CD14-positive monocyte (primary cell): Measurements from ENCODE around the gene SLC25A42. TPM values are rescaled to one million over a fixed set of nuclear protein-coding genes. Genes with fewer than 3 reads are reported as not detected.

Experiments used
- DNase-seq, 3 donors: peaks; one replicate each; pipeline ENCODE4 v3.0.0-alpha.2; 2011 to 2022
- H2AFZ ChIP-seq: 2 replicates; pipeline ENCODE4 v1.6.0; 2012; ENCODE audit warnings: mild to moderate bottlenecking, low read depth, low read length, inconsistent platforms; ENCODE audit not compliant: insufficient read depth, poor library complexity, severe bottlenecking
- H3K27ac ChIP-seq, 2 donors: 1 replicate in 1 of 2; 2 replicates in 1 of 2; pipeline ENCODE4 v1.5.1; 2012 to 2013; ENCODE audit warnings: low read length in 2 of 2, control low read depth in 1 of 2, inconsistent platforms in 1 of 2, low read depth in 1 of 2, mild to moderate bottlenecking in 1 of 2
- H3K27me3 ChIP-seq, 2 donors: one replicate each; pipeline versions ENCODE4 v1.6.0 to v1.6.1; 2011 to 2013; ENCODE audit warnings: low read length in 2 of 2; ENCODE audit not compliant: control insufficient read depth in 2 of 2, insufficient read depth in 2 of 2
- H3K36me3 ChIP-seq, 2 donors: replicated peaks in 1 of 2; 1 replicate in 1 of 2; 2 replicates in 1 of 2; pipeline versions ENCODE4 v1.5.1 to v1.6.1; 2012 to 2013; ENCODE audit warnings: low read length in 2 of 2, control low read depth in 1 of 2, inconsistent platforms in 1 of 2, mild to moderate bottlenecking in 1 of 2; ENCODE audit not compliant: insufficient read depth in 2 of 2, control insufficient read depth in 1 of 2
- H3K4me1 ChIP-seq, 2 donors: 1 replicate in 1 of 2; 2 replicates in 1 of 2; pipeline versions ENCODE4 v1.5.1 to v1.6.1; 2012 to 2013; ENCODE audit warnings: low read length in 2 of 2, control low read depth in 1 of 2, inconsistent platforms in 1 of 2, mild to moderate bottlenecking in 1 of 2, moderate library complexity in 1 of 2; ENCODE audit not compliant: insufficient read depth in 2 of 2, control insufficient read depth in 1 of 2
- H3K4me2 ChIP-seq: replicated peaks from 2 replicates; pipeline ENCODE3; 2012; ENCODE audit warnings: low read length, moderate library complexity, mild to moderate bottlenecking; ENCODE audit not compliant: poor library complexity, severe bottlenecking; ENCODE audit errors: extremely low read depth
- H3K4me3 ChIP-seq, 3 experiments: fragments of 200-600 bp in 1 of 3; sonication (generic) in 1 of 3; replicated peaks in 1 of 3; 1 replicate in 2 of 3; 2 replicates in 1 of 3; pipeline ENCODE4 v1.5.1; 2011 to 2013; ENCODE audit warnings: low read length in 3 of 3, mild to moderate bottlenecking in 3 of 3, control low read depth in 2 of 3, low read depth in 2 of 3, inconsistent platforms in 1 of 3, moderate library complexity in 1 of 3
- H3K79me2 ChIP-seq: 2 replicates; pipeline ENCODE4 v1.6.0; 2012; ENCODE audit warnings: mild to moderate bottlenecking, control low read depth, inconsistent platforms, low read length, moderate library complexity; ENCODE audit not compliant: insufficient read depth
- H3K9ac ChIP-seq: 2 replicates; pipeline ENCODE4 v1.6.0; 2017; ENCODE audit warnings: low read length, mild to moderate bottlenecking; ENCODE audit not compliant: insufficient read depth, poor library complexity, severe bottlenecking
- H3K9me3 ChIP-seq, 2 donors: replicated peaks in 1 of 2; 1 replicate in 1 of 2; 2 replicates in 1 of 2; pipeline versions ENCODE4 v1.5.1 to v1.6.1; 2012 to 2013; ENCODE audit warnings: low read length in 2 of 2, control low read depth in 1 of 2; ENCODE audit not compliant: control insufficient read depth in 1 of 2, insufficient read depth in 1 of 2
- H4K20me1 ChIP-seq: 2 replicates; pipeline ENCODE4 v1.6.0; 2012; ENCODE audit warnings: mild to moderate bottlenecking, low read length, control low read depth, moderate library complexity; ENCODE audit not compliant: insufficient read depth
- H3K27ac Mint-ChIP-seq, 7 donors: one replicate each; pipeline ENCODE4 v1.8.0; 2020; ENCODE audit warnings: mild to moderate bottlenecking in 7 of 7, mixed read lengths in 7 of 7, moderate library complexity in 6 of 7, inconsistent platforms in 2 of 7
- H3K27me3 Mint-ChIP-seq, 3 donors: one replicate each; pipeline ENCODE4 v1.8.0; 2021 to 2022; ENCODE audit warnings: low read depth in 3 of 3, mild to moderate bottlenecking in 3 of 3, mixed read lengths in 3 of 3, moderate library complexity in 3 of 3, inconsistent platforms in 1 of 3
- H3K36me3 Mint-ChIP-seq, 2 donors: one replicate each; pipeline ENCODE4 v1.8.0; 2020; ENCODE audit warnings: mixed read lengths in 2 of 2, inconsistent platforms in 1 of 2, mild to moderate bottlenecking in 1 of 2
- H3K4me1 Mint-ChIP-seq: one replicate; pipeline ENCODE4 v1.8.0; 2020; ENCODE audit warnings: mild to moderate bottlenecking, mixed read lengths
- H3K4me3 Mint-ChIP-seq, 2 donors: one replicate each; pipeline ENCODE4 v1.8.0; 2020; ENCODE audit warnings: mild to moderate bottlenecking in 2 of 2, mixed read lengths in 2 of 2, moderate library complexity in 1 of 2
- H3K9me3 Mint-ChIP-seq, 7 donors: one replicate each; pipeline ENCODE4 v1.8.0; 2020 to 2022; ENCODE audit warnings: mixed read lengths in 7 of 7, mild to moderate bottlenecking in 6 of 7, moderate library complexity in 6 of 7, inconsistent platforms in 2 of 7
- WGBS: methylation state at CpG from one replicate; pipeline ENCODE4 v1.1.5; 2013; ENCODE audit warnings: missing lambda C conversion rate; ENCODE audit not compliant: insufficient coverage; 5-methylcytosine and 5-hydroxymethylcytosine counted together
- intact Hi-C, 2 donors: fragments of 100-400 bp; cut with micrococcal nuclease; formaldehyde crosslinking; loops; one replicate each; pipeline versions ENCODE4 v1.15.0 to v1.15.1; 2023
- polyA plus RNA-seq, 3 donors: library from polyadenylated mRNA; depleted of rRNA in 1 of 3; unstranded in 2 of 3; stranded (reverse) in 1 of 3; fragments of 300-500 nt in 2 of 3; fragments of >200 nt in 1 of 3; fragmentation: Illumina TruSeq in 2 of 3; gene quantifications; 1 replicate in 2 of 3; 2 replicates in 1 of 3; pipeline ENCODE4 v1.2.3, GENCODE V29; 2012 to 2021
- TF ChIP-seq, protein P1 (sequence below): fragments of 200-600 bp; IDR thresholded peaks from one replicate; pipeline ENCODE4 v1.8.0; 2022; ENCODE audit warnings: antibody characterized with exemption, mild to moderate bottlenecking

Gene SLC25A42
- polyA plus RNA-seq, 3 donors: 0.68 to 3.1 (median 1.1) TPM

DNA sequence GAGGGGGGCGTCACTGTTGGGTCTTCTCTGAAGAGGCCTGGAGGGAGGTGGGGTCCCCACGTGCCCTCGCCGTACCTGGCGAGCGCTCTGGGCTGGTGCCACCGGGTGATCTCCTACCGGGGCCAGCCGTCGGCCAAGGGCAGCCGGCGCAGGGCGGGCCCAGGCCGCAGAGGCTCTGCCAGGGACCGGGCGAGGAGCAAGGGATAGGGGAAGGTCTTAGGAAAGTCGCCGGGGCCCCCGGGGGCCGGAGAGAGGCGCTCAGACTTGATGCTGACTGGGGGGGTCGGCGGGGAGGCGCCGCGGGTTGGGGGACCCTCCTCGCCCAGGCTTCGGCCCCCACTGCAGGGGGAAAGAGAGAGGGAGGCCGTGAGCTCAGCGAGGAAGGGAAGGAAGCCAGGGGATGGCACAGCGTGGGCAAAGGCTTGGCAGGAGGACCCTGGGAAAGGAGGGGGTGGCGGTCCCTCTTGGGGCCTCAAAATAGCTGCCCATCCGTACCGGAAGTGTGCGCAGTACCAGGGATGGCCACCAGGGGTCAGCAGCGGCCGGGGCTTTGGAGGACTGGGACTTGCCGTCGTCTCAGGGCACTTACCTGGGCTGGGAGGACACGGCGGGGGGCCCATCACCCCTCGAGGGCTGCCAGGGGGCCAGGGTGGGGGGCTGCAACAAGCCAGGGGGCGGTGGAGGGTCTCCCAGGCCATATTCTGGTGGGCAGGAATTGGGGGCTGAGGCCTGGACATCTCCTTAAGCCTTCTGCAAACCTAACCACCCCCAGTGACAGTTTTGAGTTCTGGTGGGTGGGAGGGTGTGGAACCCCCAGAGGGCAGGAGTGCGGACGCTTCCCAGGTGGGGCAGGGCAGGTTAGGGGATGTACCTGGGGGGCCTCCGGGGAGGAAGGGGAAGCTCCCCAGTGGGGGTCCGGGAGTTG, 82.2 kb downstream of the SLC25A42 start:
- no peak overlapping the region for H3K9ac ChIP-seq
- 45% methylated on average over 38 of the region's 47 CpGs for WGBS
- peaks cover 0 to 7% (median 2%) of the 10 kb centered on the region in 3 donors for H3K27me3 Mint-ChIP-seq
- no peak overlapping the region for H3K4me3 Mint-ChIP-seq
- H3K9me3 Mint-ChIP-seq: peaks cover 0 to 5% (median 3%) of the 10 kb centered on the region in 7 donors
- peaks cover 22 to 30% of the 10 kb centered on the region in 2 donors for H3K36me3 Mint-ChIP-seq
- peak overlapping the region; percentile 38 for H2AFZ ChIP-seq
- DNase-seq: peak; percentile 49 to 65 (median 49)
- TF ChIP-seq, protein P1, sequence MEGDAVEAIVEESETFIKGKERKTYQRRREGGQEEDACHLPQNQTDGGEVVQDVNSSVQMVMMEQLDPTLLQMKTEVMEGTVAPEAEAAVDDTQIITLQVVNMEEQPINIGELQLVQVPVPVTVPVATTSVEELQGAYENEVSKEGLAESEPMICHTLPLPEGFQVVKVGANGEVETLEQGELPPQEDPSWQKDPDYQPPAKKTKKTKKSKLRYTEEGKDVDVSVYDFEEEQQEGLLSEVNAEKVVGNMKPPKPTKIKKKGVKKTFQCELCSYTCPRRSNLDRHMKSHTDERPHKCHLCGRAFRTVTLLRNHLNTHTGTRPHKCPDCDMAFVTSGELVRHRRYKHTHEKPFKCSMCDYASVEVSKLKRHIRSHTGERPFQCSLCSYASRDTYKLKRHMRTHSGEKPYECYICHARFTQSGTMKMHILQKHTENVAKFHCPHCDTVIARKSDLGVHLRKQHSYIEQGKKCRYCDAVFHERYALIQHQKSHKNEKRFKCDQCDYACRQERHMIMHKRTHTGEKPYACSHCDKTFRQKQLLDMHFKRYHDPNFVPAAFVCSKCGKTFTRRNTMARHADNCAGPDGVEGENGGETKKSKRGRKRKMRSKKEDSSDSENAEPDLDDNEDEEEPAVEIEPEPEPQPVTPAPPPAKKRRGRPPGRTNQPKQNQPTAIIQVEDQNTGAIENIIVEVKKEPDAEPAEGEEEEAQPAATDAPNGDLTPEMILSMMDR: peak; percentile 87
- H3K4me3 ChIP-seq: no peak overlapping the region
- no peaks in the 10 kb centered on the region for H4K20me1 ChIP-seq
- peaks cover 3 to 6% of the 10 kb centered on the region in 2 donors for H3K4me1 ChIP-seq
- H3K4me2 ChIP-seq: no peak overlapping the region
- H3K27ac Mint-ChIP-seq: no peak overlapping the region
- no peaks in the 10 kb centered on the region for H3K9me3 ChIP-seq
- peaks cover 16 to 28% of the 10 kb centered on the region in 2 donors for H3K36me3 ChIP-seq
- no peaks in the 10 kb centered on the region for H3K4me1 Mint-ChIP-seq
- no peaks in the 10 kb centered on the region for H3K79me2 ChIP-seq
- H3K27me3 ChIP-seq: no peaks in the 10 kb centered on the region
- H3K27ac ChIP-seq: no peak overlapping the region
- intact Hi-C loops: loop anchor here (2.0 to 5.0 kb wide), 3 partner anchors 79 to 346 kb away; no protein-coding TSS in a partner anchor

DNA sequence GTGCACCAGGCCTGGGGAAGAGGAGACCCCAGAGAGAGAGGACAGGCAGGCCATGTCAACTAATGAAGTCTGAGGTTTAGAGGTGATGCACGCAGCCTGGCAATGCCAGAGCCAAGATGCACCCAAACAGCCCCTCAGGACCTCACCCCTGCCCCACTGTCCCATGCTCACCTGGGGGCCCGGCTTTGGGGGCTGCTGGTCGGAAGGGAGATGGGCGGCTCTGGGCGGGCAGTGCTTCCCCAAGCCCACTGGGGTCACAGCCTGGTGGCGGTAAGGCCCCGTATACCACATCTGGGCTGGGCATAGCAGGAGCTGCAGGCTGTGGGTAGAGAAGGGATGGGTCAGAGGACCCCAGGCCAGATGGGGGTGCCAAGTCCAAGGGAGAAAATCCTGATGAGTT, 83.1 kb downstream of the SLC25A42 start:
- H4K20me1 ChIP-seq: no peaks in the 10 kb centered on the region
- no peak overlapping the region for H3K27ac ChIP-seq
- peaks cover 16 to 28% of the 10 kb centered on the region in 2 donors for H3K36me3 ChIP-seq
- 95% methylated on average over 4 of the region's 7 CpGs for WGBS
- intact Hi-C loops: loop anchor here (2.0 to 5.0 kb wide), 3 partner anchors 78 to 345 kb away; no protein-coding TSS in a partner anchor
- H3K9me3 Mint-ChIP-seq: peaks cover 0 to 5% (median 3%) of the 10 kb centered on the region in 7 donors
- no peak overlapping the region for H3K27ac Mint-ChIP-seq
- peaks cover 0 to 5% (median 1%) of the 10 kb centered on the region in 3 donors for H3K27me3 Mint-ChIP-seq
- H3K4me3 Mint-ChIP-seq: no peak overlapping the region
- peaks cover 22 to 30% of the 10 kb centered on the region in 2 donors for H3K36me3 Mint-ChIP-seq
- H3K9ac ChIP-seq: no peak overlapping the region
- no peak for DNase-seq
- no peak overlapping the region for H2AFZ ChIP-seq
- H3K79me2 ChIP-seq: no peaks in the 10 kb centered on the region
- TF ChIP-seq, protein P1: no peak
- no peak overlapping the region for H3K4me2 ChIP-seq
- no peaks in the 10 kb centered on the region for H3K9me3 ChIP-seq
- H3K4me1 Mint-ChIP-seq: no peaks in the 10 kb centered on the region
- no peaks in the 10 kb centered on the region for H3K27me3 ChIP-seq
- no peak overlapping the region for H3K4me3 ChIP-seq
- peaks cover 3 to 6% of the 10 kb centered on the region in 2 donors for H3K4me1 ChIP-seq
